ENCODE results near the gene CLEC2L.
A peak's percentile ranks its signal among the peaks of the same experiment; 100 is the strongest.

The CLEC2L gene

GRCh38 chr7:139557857-139558581 lies 34.5 kb downstream of the CLEC2L start:
- Histone ChIP-seq H2AFZ (ENCODE audit: low read depth, low read length) (no peak overlapping the region), H3K27ac (ENCODE audit: low read length, poor library complexity, severe bottlenecking) (no peak overlapping the region), H3K4ac (ENCODE audit: low read depth in 1 of 2, low read length in 2 of 2) (no peak overlapping the region), H3K4me2 (ENCODE audit: low read length, poor library complexity, severe bottlenecking) (no peak overlapping the region), H3K4me3 (ENCODE audit: insufficient read depth in 1 of 2, low read depth in 1 of 2, low read length in 2 of 2) (no peak overlapping the region), H4K91ac (ENCODE audit: low read length) (no peak overlapping the region), H2BK15ac (ENCODE audit: low read depth, poor library complexity, severe bottlenecking) (no peak overlapping the region), H3K14ac (ENCODE audit: low read length in 2 of 2) (no peak overlapping the region), H3K23ac (ENCODE audit: low read length in 2 of 2) (no peak overlapping the region), H2BK5ac (ENCODE audit: low read depth, low read length, poor library complexity, severe bottlenecking) (no peak overlapping the region), H2AK5ac (ENCODE audit: low read length, severe bottlenecking) (no peak overlapping the region), H3K9ac (ENCODE audit: low read length) (no peak overlapping the region), H3K79me1 (replicated peaks; ENCODE audit: low read length, poor library complexity, severe bottlenecking) (no peaks in the 10 kb centered on the region), H3K18ac (ENCODE audit: low read depth in 1 of 2, low read length in 2 of 2) (no peak overlapping the region), H3K9me3 (ENCODE audit: control insufficient read depth, low read length) (no peaks in the 10 kb centered on the region), H2BK12ac (ENCODE audit: low read length in 2 of 2) (no peak overlapping the region), H3K36me3 (ENCODE audit: control insufficient read depth in 1 of 2, insufficient read depth in 2 of 2, low read depth in 1 of 2, low read length in 2 of 2) (peaks cover 0 to 11% of the 10 kb centered on the region in 2 experiments), H4K8ac (ENCODE audit: low read length) (no peak overlapping the region), H2BK120ac (ENCODE audit: low read depth, low read length) (no peak overlapping the region), H3K4me1 (ENCODE audit: control insufficient read depth, insufficient read depth, low read depth, low read length) (peaks cover 1% of the 10 kb centered on the region), H3K27me3 (ENCODE audit: control insufficient read depth in 1 of 2, insufficient read depth in 1 of 2, low read length in 2 of 2) (peaks cover 0 to 10% of the 10 kb centered on the region in 2 experiments)
- peak; percentile 14 for DNase-seq
- 63% methylated on average over 5 of the region's 8 CpGs for WGBS

- Histone ChIP-seq H3K4me2 (ENCODE audit: low read length, poor library complexity, severe bottlenecking) (no peak overlapping the region), H3K27ac (ENCODE audit: low read length, poor library complexity, severe bottlenecking) (no peak overlapping the region), H2BK120ac (ENCODE audit: low read depth, low read length) (no peak overlapping the region), H3K4me3 (ENCODE audit: insufficient read depth in 1 of 2, low read depth in 1 of 2, low read length in 2 of 2) (no peak overlapping the region), H3K18ac (ENCODE audit: low read depth in 1 of 2, low read length in 2 of 2) (no peak overlapping the region), H2AK5ac (ENCODE audit: low read length, severe bottlenecking) (no peak overlapping the region), H3K4ac (ENCODE audit: low read depth in 1 of 2, low read length in 2 of 2) (no peak overlapping the region), H3K9me3 (ENCODE audit: control insufficient read depth, low read length) (no peaks in the 10 kb centered on the region), H4K8ac (ENCODE audit: low read length) (no peak overlapping the region), H2AFZ (ENCODE audit: low read depth, low read length) (no peak overlapping the region), H2BK5ac (ENCODE audit: low read depth, low read length, poor library complexity, severe bottlenecking) (no peak overlapping the region), H3K14ac (ENCODE audit: low read length in 2 of 2) (no peak overlapping the region), H3K9ac (ENCODE audit: low read length) (no peak overlapping the region), H3K23ac (ENCODE audit: low read length in 2 of 2) (no peak overlapping the region), H2BK15ac (ENCODE audit: low read depth, poor library complexity, severe bottlenecking) (no peak overlapping the region), H3K36me3 (ENCODE audit: control insufficient read depth in 1 of 2, insufficient read depth in 2 of 2, low read depth in 1 of 2, low read length in 2 of 2) (peaks cover 5 to 17% of the 10 kb centered on the region in 2 experiments), H3K4me1 (ENCODE audit: control insufficient read depth, insufficient read depth, low read depth, low read length) (peaks cover 1% of the 10 kb centered on the region), H3K79me1 (replicated peaks; ENCODE audit: low read length, poor library complexity, severe bottlenecking) (peaks cover 3% of the 10 kb centered on the region), H4K91ac (ENCODE audit: low read length) (no peak overlapping the region), H2BK12ac (ENCODE audit: low read length in 2 of 2) (no peak overlapping the region), H3K27me3 (ENCODE audit: control insufficient read depth in 1 of 2, insufficient read depth in 1 of 2, low read length in 2 of 2) (peaks cover 0 to 10% of the 10 kb centered on the region in 2 experiments)
- no peak for DNase-seq
- WGBS: 95% methylated on average over 18 of the region's 18 CpGs
Observed at GRCh38 chr7:139559364-139560105, 36.0 kb downstream of the CLEC2L start.

GRCh38 chr7:139560199-139560598 lies 36.7 kb downstream of the CLEC2L start:
- 90% methylated on average over 2 of the region's 2 CpGs for WGBS
- Histone ChIP-seq H2BK120ac (ENCODE audit: low read depth, low read length) (no peak overlapping the region), H3K27ac (ENCODE audit: low read length, poor library complexity, severe bottlenecking) (no peak overlapping the region)

DNA sequence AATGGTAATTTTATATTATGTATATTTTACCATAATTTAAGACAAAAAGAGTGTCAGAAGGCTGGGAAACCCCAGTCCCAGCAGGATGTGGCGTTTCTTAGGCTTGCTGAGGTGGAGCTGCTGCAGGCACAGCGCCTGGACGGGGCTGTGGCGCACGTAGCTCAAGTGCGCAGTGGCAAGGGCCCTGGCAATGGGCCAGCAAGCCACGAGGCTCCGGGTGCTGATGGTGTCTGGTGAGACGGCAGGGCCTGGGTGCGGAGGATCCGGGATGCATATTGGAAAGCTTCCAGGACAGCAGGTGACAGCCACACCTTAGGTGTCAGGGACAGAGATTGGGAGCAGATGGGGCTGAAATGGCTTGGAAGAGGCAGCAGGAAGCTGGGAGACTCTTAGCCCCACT lies 37.2 kb downstream of the CLEC2L start:
- no peak overlapping the region for H3K4ac ChIP-seq (ENCODE audit: low read depth in 1 of 2, low read length in 2 of 2)
- no peak overlapping the region for H2AK5ac ChIP-seq (ENCODE audit: low read length, severe bottlenecking)
- no peak overlapping the region for H3K23ac ChIP-seq (ENCODE audit: low read length in 2 of 2)
- no peak overlapping the region for H3K27ac ChIP-seq (ENCODE audit: low read length, poor library complexity, severe bottlenecking)
- no peak overlapping the region for H4K8ac ChIP-seq (ENCODE audit: low read length)
- H3K36me3 ChIP-seq (ENCODE audit: control insufficient read depth in 1 of 2, insufficient read depth in 2 of 2, low read depth in 1 of 2, low read length in 2 of 2): peaks cover 6 to 17% of the 10 kb centered on the region in 2 experiments
- DNase-seq: no peak
- H4K91ac ChIP-seq (ENCODE audit: low read length): no peak overlapping the region
- H3K18ac ChIP-seq (ENCODE audit: low read depth in 1 of 2, low read length in 2 of 2): no peak overlapping the region
- peaks cover 0 to 7% of the 10 kb centered on the region in 2 experiments for H3K27me3 ChIP-seq (ENCODE audit: control insufficient read depth in 1 of 2, insufficient read depth in 1 of 2, low read length in 2 of 2)
- H3K14ac ChIP-seq (ENCODE audit: low read length in 2 of 2): no peak overlapping the region
- H2AFZ ChIP-seq (ENCODE audit: low read depth, low read length): no peak overlapping the region
- no peak overlapping the region for H2BK120ac ChIP-seq (ENCODE audit: low read depth, low read length)
- no peak overlapping the region for H2BK12ac ChIP-seq (ENCODE audit: low read length in 2 of 2)
- no peak overlapping the region for H3K9ac ChIP-seq (ENCODE audit: low read length)
- H2BK5ac ChIP-seq (ENCODE audit: low read depth, low read length, poor library complexity, severe bottlenecking): no peak overlapping the region
- no peak overlapping the region for H2BK15ac ChIP-seq (ENCODE audit: low read depth, poor library complexity, severe bottlenecking)
- H3K4me3 ChIP-seq (ENCODE audit: insufficient read depth in 1 of 2, low read depth in 1 of 2, low read length in 2 of 2): no peak overlapping the region
- 99% methylated on average over 11 of the region's 11 CpGs for WGBS
- peaks cover 1% of the 10 kb centered on the region for H3K4me1 ChIP-seq (ENCODE audit: control insufficient read depth, insufficient read depth, low read depth, low read length)
- no peaks in the 10 kb centered on the region for H3K9me3 ChIP-seq (ENCODE audit: control insufficient read depth, low read length)
- H3K4me2 ChIP-seq (ENCODE audit: low read length, poor library complexity, severe bottlenecking): no peak overlapping the region
- H3K79me1 ChIP-seq (replicated peaks; ENCODE audit: low read length, poor library complexity, severe bottlenecking): peaks cover 3% of the 10 kb centered on the region

More at GRCh38 chr7:139560199-139560598, 36.7 kb downstream of the CLEC2L start:
- H3K4me1 ChIP-seq (ENCODE audit: control insufficient read depth, insufficient read depth, low read depth, low read length): peaks cover 1% of the 10 kb centered on the region
- H3K9ac ChIP-seq (ENCODE audit: low read length): no peak overlapping the region
- no peak overlapping the region for H4K8ac ChIP-seq (ENCODE audit: low read length)
- H4K91ac ChIP-seq (ENCODE audit: low read length): no peak overlapping the region
- H2BK5ac ChIP-seq (ENCODE audit: low read depth, low read length, poor library complexity, severe bottlenecking): no peak overlapping the region
- peaks cover 3% of the 10 kb centered on the region for H3K79me1 ChIP-seq (replicated peaks; ENCODE audit: low read length, poor library complexity, severe bottlenecking)
- H2AFZ ChIP-seq (ENCODE audit: low read depth, low read length): no peak overlapping the region
- no peak overlapping the region for H3K14ac ChIP-seq (ENCODE audit: low read length in 2 of 2)
- peaks cover 0 to 7% of the 10 kb centered on the region in 2 experiments for H3K27me3 ChIP-seq (ENCODE audit: control insufficient read depth in 1 of 2, insufficient read depth in 1 of 2, low read length in 2 of 2)
- no peak overlapping the region for H2BK12ac ChIP-seq (ENCODE audit: low read length in 2 of 2)
- DNase-seq: no peak
- H3K36me3 ChIP-seq (ENCODE audit: control insufficient read depth in 1 of 2, insufficient read depth in 2 of 2, low read depth in 1 of 2, low read length in 2 of 2): peaks cover 6 to 17% of the 10 kb centered on the region in 2 experiments
- H3K4ac ChIP-seq (ENCODE audit: low read depth in 1 of 2, low read length in 2 of 2): no peak overlapping the region
- no peaks in the 10 kb centered on the region for H3K9me3 ChIP-seq (ENCODE audit: control insufficient read depth, low read length)
- no peak overlapping the region for H3K18ac ChIP-seq (ENCODE audit: low read depth in 1 of 2, low read length in 2 of 2)
- H3K23ac ChIP-seq (ENCODE audit: low read length in 2 of 2): no peak overlapping the region
- H3K4me2 ChIP-seq (ENCODE audit: low read length, poor library complexity, severe bottlenecking): no peak overlapping the region
- no peak overlapping the region for H3K4me3 ChIP-seq (ENCODE audit: insufficient read depth in 1 of 2, low read depth in 1 of 2, low read length in 2 of 2)
- H2BK15ac ChIP-seq (ENCODE audit: low read depth, poor library complexity, severe bottlenecking): no peak overlapping the region
- H2AK5ac ChIP-seq (ENCODE audit: low read length, severe bottlenecking): no peak overlapping the region
